HG03521 (cell line): Measurements from ENCODE around the gene GMPPA.

Experiments used
- ATAC-seq: cut with Tn5 transposase; IDR thresholded peaks from one replicate; pipeline ENCODE4 v1.9.1; 2021; ENCODE audit warnings: mild to moderate bottlenecking, moderate library complexity; ENCODE audit not compliant: unreplicated experiment

The GMPPA gene

DNA sequence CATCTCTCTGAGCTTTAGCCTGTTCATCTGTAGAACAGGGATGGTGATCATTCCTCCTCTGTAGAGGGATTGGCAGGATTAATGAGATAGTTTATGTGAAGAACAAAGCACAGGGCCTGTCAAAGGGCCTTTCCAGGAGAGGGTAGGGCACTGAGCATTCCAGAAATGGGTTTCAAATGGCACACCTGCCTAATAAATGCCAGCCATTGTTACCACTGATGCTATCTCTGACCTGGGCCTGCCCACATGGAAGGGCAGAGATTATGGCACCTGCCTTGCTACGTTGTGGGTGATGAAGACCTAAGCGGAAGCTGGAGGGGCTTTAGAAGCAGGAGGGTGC is 31.0 kb upstream of the GMPPA start:
- ATAC-seq: no peak

DNA sequence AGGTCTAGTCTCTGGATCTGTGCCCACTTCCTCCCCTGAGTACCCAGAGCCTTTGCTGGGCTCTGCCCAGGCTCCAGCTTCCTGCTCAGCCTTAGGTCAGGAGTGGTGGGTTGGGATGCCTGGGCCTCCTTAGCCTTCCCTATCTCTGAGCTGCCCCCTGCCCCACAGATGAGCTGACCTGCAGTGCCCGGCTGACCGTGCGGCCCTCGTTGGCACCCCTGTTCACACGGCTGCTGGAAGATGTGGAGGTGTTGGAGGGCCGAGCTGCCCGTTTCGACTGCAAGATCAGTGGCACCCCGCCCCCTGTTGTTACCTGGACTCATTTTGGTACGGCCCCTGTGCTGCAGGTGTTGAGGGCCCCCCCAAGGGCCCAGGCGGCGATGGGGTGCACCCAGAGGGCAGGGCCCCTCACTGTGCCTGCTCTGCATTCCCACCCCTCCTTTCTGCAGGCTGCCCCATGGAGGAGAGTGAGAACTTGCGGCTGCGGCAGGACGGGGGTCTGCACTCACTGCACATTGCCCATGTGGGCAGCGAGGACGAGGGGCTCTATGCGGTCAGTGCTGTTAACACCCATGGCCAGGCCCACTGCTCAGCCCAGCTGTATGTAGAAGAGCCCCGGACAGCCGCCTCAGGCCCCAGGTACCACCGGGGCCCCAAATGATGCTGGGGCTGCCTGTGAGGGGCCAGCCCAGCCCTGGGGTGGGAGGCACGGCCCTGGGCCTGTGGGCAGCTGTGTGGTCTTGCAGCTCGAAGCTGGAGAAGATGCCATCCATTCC is 30.1 kb upstream of the GMPPA start:
- no peak for ATAC-seq

DNA sequence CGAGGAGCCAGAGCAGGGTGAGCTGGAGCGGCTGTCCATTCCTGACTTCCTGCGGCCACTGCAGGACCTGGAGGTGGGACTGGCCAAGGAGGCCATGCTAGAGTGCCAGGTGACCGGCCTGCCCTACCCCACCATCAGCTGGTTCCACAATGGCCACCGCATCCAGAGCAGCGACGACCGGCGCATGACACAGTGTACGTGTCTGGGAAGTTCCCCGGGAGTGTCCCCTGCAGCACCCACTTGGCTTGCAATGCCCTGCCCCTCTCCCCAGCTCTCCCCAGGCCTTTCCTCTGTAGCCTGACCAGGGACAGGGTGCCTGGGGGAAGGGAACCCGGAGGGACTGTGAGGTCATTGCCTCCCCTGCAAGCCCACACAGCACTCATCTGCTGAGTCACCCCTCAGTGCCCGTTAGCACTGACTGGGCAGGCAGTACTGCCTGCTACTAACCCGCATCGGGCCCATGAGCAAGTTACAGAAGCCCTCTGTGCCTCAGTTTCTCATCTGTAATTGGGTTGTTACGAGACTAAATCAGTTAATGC is 29.4 kb upstream of the GMPPA start:
- no peak for ATAC-seq

DNA sequence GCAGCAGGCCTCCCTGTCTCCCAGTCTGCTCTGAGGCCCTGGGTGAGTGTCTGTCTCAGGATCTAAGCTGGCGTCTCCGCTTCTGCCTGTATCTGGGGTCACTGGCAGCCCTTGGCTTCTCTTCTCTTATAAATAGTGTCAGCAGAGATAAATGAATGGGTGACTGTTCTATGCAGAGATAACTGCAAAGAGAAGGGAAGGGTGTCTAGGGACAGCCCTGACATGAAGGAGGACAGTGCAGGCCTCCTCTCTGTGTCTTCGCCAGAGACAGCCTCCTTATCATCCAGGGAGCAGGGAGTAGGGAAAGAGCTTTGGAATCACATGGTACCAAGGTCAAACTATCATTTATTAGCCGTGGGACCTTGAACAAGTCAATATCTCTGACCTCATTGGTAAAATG is 28.3 kb upstream of the GMPPA start:
- ATAC-seq: no peak

DNA sequence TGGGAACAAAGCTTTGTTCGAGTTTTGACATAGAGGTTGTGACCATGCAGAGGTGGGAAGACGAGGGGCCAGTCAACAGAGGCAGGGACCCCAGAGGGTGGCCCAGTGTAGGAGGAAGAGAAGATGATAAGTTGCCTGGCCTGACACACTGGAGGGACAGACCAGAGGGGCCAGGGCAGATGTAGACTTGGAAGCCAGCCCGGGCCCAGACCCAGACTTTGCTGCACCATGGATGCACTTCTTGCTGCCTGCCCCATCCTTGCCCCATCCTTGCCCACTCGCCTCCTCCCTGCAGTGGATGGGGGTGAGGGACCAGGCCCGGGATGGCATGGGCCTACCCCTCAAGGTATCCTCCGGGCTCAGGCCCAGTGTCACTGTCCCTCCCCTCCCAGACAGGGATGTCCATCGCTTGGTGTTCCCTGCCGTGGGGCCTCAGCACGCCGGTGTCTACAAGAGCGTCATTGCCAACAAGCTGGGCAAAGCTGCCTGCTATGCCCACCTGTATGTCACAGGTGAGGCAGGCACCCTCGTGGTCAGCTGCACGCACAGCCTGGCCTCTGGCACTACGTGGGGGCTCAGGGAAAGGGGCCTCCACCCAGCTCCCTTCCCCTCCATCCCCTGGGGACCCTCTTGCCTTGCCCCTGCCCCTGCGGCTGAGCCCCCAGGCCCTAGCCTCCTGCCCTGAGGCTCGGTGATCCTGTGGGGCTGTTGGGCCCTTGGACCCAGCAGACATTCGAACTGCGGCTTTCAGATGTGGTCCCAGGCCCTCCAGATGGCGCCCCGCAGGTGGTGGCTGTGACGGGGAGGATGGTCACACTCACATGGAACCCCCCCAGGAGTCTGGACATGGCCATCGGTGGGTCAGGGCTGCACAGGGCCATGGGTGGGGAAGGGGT is 27.0 kb upstream of the GMPPA start:
- no peak for ATAC-seq

DNA sequence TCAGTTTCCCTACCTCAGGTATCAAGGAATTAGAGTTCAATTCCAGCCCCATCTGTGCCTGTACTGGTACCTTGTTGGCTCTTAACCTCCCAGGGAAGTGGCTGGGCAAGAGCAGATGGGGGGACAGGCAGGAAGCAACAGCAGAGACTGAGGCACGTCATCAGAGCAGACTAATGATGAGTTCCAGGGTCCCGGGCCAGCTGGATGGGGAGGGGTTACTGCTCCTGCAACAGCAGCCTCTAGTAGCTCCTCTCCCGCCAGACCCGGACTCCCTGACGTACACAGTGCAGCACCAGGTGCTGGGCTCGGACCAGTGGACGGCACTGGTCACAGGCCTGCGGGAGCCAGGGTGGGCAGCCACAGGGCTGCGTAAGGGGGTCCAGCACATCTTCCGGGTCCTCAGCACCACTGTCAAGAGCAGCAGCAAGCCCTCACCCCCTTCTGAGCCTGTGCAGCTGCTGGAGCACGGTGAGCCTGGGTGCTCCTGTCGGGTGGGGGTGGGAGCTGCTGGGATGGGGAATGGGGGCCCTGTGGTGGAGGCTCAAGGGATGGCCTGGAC is 26.0 kb upstream of the GMPPA start:
- no peak for ATAC-seq

DNA sequence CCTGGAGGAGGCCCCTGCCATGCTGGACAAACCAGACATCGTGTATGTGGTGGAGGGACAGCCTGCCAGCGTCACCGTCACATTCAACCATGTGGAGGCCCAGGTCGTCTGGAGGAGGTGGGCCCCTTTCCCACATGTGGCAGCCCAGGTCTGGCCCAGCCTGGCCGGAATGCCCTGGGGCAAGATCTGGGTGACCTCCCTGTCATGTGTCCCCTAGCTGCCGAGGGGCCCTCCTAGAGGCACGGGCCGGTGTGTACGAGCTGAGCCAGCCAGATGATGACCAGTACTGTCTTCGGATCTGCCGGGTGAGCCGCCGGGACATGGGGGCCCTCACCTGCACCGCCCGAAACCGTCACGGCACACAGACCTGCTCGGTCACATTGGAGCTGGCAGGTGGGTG is 25.2 kb upstream of the GMPPA start:
- ATAC-seq: no peak

DNA sequence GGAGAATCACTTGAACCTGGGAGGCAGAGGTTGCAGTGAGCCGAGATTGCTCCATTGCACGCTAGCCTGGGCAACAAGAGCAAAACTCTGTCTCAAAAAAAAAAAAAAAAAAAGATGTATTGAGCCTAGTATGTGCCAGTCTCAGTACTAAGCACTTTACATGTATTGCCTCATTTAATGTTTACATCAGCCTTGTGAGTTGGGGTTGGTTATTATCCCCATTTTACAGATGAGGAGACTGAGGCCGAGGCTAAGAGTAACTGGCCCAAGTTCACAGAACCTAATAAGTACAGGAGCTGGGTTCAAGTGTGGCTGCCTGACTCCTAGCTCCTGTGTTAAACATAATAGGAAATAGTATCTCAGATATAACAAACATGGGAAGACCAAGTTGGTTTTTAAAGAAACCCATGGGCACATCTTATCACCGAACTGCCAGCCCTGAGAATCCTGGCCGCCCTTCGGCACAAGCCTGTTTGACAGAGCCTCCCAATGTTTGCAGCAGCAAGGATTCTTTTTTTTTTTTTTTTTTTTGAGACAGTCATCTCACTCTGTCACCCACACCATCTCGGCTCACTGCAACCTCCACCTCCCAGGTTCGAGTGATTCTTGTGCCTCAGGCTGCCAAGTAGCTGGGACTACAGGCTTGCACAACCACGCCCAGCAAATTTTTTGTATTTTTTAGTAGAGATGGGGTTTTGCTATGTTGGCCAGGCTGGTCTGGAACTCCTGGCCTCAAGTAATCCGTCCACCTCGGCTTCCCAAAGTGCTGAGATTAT is 24.2 kb upstream of the GMPPA start:
- no peak for ATAC-seq

DNA sequence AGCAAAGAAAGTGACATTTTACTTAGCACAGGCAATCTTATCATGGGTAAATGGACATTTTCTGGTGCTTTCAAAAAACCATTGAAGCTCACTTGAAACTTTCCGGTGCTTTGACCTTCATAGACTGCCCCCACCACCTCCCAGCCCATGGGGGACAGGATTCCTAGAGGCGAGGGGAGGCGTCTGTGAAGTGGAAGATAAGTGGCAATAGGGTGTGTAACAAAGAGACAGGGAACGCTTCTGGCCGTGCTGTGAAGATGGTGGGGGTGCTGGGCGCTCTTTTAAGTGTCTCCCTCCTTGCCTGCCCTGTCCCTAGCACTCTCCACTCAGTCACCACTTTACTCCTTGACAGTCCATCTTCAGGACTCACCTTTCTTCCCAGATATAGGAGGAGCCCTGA is 23.4 kb upstream of the GMPPA start:
- ATAC-seq: no peak

DNA sequence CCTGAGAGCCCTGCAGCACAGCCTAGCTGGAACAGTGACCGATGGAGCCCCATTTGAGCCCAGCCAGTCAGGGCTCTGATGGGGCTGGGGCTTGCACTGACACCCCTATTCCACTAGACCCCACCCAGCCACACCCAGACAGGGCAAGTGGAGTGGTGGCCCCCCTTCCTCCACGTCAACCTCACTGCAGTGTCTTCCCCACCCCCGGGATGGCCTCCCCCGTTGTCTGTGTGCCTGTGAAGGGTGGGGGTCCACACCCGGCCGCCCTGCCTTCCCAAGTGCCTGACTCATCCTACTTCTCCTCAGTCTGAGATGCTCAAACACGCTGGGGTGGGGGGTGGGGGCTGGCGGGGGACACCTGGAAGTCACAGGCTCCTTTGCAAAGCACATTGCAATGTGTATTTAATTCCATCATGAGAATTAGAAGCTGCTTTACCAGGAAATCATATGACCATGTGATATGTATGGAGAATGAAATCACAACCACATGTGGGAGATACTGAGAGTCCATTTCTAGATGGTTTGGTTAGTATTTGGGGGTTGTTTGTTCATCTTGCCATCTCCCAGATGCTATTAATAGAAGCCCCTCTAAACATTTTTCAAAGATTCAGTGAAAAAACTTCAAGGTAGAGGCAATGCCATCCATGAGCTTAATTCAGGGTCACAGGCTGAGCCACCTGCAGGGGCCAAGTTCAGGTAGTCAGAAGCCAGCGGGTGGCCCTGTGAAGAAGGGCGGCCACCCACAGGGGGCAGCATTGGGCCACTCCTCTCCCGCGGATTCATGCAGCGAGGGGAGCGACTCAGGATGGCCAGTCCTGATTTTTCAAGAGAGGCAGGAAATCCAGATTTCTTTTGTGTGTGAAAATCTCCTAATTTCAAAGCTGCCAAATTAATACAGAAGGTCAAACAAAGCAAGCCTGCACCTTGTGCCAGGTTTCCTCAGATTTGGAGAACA is 22.7 kb upstream of the GMPPA start:
- no peak for ATAC-seq

DNA sequence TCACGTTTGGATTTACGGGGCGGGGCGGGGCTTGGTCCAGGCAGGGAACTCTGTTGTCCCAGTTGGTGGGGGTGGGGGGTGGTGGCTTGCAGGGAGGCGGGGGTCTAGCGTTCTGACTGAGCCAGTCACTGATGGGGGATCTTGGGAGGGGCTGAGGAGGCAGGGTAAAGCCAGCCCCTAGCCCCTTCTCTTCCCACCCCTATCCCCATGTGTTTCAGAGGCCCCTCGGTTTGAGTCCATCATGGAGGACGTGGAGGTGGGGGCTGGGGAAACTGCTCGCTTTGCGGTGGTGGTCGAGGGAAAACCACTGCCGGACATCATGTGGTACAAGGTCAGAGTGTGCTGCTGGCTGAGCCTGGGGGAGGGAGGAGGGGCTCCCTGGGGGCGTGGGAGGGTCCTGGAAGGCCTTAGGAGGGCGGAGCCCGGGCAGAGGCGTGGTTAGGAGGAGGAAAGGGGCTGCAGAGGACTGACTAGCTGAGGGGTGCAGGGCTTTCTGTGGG is 22.0 kb upstream of the GMPPA start:
- ATAC-seq: no peak

DNA sequence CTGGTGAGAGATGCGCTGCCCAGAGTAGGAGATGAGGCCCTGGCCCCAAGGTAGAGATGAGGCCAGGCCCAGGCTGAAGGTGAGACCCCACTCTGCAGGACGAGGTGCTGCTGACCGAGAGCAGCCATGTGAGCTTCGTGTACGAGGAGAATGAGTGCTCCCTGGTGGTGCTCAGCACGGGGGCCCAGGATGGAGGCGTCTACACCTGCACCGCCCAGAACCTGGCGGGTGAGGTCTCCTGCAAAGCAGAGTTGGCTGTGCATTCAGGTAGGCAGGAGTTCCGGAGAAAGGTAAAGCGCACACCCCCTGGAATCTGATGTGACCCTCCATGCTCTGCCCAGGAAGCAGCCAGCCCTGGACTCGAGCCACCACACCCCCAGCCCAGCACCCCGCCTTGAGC is 21.5 kb upstream of the GMPPA start:
- ATAC-seq: no peak

DNA sequence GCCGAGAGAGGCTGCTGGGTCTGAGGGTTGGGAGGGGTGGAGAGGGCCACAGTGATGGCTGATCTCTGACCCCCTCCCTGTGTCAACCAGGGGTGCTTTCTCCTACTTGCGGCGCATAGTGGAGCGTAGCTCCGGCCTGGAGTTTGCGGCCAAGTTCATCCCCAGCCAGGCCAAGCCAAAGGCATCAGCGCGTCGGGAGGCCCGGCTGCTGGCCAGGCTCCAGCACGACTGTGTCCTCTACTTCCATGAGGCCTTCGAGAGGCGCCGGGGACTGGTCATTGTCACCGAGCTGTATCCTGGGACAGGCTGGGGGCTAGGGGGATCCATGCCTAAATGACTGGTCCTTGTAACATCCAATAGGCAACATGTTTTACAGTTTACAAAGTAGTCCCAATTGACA is 20.9 kb upstream of the GMPPA start:
- ATAC-seq: no peak

DNA sequence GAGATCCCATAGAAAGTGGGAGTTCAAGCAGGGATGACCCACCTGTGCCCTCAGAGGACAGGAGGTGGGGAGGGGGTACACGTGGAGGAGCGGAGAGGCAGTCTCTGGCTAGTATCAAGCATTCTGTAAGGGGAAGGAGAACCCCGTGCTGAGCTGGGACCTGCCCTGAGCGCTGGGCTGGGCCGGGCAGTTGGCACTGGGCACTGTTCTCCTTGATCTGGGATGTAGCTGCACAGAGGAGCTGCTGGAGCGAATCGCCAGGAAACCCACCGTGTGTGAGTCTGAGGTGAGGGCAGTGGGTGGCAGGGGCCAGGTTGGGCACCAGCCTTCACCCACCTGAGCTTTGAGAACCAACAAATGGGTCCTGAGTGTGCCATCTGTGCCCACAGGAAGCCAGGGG is 19.8 kb upstream of the GMPPA start:
- no peak for ATAC-seq

DNA sequence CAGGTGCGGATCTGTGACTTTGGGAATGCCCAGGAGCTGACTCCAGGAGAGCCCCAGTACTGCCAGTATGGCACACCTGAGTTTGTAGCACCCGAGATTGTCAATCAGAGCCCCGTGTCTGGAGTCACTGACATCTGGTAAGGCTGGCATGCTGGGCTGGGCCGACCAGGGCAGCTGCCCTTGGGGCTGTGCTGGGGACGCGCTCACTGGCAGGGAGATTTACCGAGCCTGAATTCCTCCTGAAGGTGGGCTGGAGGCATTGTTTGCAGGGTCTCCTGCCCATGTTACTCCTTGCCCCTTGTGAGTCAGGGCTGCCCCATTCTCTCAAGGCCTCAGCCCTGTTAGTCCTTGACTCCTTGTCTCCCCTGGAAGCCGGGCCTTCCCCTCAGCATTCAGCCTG is 18.7 kb upstream of the GMPPA start:
- ATAC-seq: no peak

DNA sequence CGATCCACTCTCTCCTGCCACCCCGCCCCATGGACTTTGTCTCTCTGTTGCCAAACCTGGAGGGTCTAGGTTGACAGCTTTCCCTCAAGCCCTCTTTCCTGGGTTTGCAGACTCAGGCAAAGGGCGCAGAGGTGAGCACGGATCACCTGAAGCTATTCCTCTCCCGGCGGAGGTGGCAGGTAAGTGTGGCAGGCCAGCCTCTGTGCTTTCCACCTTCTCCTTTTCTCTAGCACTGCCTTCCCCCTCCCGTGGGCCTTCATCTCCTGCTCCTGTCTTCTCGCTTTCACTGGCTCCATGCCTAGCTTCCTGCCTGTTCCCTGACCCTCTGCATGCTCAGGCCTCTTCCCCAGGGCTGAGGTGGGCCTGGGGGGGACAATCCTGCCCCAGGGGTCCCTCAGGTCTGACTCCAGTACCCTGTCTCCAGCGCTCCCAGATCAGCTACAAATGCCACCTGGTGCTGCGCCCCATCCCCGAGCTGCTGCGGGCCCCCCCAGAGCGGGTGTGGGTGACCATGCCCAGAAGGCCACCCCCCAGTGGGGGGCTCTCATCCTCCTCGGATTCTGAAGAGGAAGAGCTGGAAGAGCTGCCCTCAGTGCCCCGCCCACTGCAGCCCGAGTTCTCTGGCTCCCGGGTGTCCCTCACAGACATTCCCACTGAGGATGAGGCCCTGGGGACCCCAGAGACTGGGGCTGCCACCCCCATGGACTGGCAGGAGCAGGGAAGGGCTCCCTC is 15.9 kb upstream of the GMPPA start:
- ATAC-seq: no peak

DNA sequence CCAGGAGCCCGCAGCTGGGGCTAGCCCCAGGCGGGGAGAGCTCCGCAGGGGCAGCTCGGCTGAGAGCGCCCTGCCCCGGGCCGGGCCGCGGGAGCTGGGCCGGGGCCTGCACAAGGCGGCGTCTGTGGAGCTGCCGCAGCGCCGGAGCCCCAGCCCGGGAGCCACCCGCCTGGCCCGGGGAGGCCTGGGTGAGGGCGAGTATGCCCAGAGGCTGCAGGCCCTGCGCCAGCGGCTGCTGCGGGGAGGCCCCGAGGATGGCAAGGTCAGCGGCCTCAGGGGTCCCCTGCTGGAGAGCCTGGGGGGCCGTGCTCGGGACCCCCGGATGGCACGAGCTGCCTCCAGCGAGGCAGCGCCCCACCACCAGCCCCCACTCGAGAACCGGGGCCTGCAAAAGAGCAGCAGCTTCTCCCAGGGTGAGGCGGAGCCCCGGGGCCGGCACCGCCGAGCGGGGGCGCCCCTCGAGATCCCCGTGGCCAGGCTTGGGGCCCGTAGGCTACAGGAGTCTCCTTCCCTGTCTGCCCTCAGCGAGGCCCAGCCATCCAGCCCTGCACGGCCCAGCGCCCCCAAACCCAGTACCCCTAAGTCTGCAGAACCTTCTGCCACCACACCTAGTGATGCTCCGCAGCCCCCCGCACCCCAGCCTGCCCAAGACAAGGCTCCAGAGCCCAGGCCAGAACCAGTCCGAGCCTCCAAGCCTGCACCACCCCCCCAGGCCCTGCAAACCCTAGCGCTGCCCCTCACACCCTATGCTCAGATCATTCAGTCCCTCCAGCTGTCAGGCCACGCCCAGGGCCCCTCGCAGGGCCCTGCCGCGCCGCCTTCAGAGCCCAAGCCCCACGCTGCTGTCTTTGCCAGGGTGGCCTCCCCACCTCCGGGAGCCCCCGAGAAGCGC is 15.0 kb upstream of the GMPPA start:
- no peak for ATAC-seq
